ENCODE results near the gene BHLHA15. TPM values are rescaled to one million over a fixed set of nuclear protein-coding genes. Genes with fewer than 3 reads are reported as not detected.
A peak's percentile ranks its signal among the peaks of the same experiment; 100 is the strongest.

Gene BHLHA15
- total and polyA plus RNA-seq, 2 of the 13 experiments (the other 11 are each of a cell fraction or from before 2014, with no cell fraction given), result 1.9 to 6.1 TPM

- Histone ChIP-seq H3K4me1 (ENCODE audit: insufficient read depth, low read length) (peaks cover 31% of the 10 kb centered on the region), H3K9me3 (ENCODE audit: low read length) (no peaks in the 10 kb centered on the region), H3K27ac (ENCODE audit: extremely low read length, insufficient read depth, low read length) (peak overlapping the region; percentile 78), H3K27me3 (ENCODE audit: control insufficient read depth in 1 of 2, insufficient read depth in 2 of 2, low read length in 2 of 2) (no peaks in the 10 kb centered on the region; a peak in 1 of 5 replicates), H3K4me2 (ENCODE audit: low read depth, low read length) (peak overlapping the region; percentile 86), H3K36me3 (replicated peaks in 1 of 2; ENCODE audit: control insufficient read depth in 1 of 2, insufficient read depth in 2 of 2, low read length in 2 of 2) (no peaks in the 10 kb centered on the region; a peak in 1 of 5 replicates), H3K9ac (ENCODE audit: insufficient read depth, low read depth, low read length) (peak overlapping the region; percentile 71), H2AFZ (ENCODE audit: low read length) (peak overlapping the region; percentile 17), H4K20me1 (ENCODE audit: insufficient read depth, low read length) (no peaks in the 10 kb centered on the region), H3K4me3 (replicated peaks in 1 of 3; ENCODE audit: insufficient read depth in 1 of 3, low read depth in 2 of 3, low read length in 3 of 3) (peak overlapping the region; percentile 66 to 100 (median 88)), H3K79me2 (ENCODE audit: insufficient read depth, low read length) (peaks cover 21% of the 10 kb centered on the region)
- DNase-seq (ENCODE audit: low spot score), result no peak
- BruUV-seq (replicated peaks), result no TSS peak
- FAIRE-seq, result no peak
- in situ Hi-C loops (cut with HindIII; ENCODE audit: extremely low pct_ligation_motif_present, low pct_unique_long_range_greater_than_20kb), result no loop called here
- POLR2A ChIA-PET, result interaction anchor here (0.9 to 1.8 kb wide), 3 partner anchors 11 to 149 kb away, joined by 3 to 6 read pairs (median 3); no protein-coding TSS in a partner anchor
- CTCF ChIA-PET (ENCODE audit: low intra/inter-chr PET ratio, low total read pairs), result no interaction called here
- TF ChIP-seq ZXDC (CRISPR knock-in tag; IDR thresholded peaks at IDR 0.05) (no peak), ZNF3 (CRISPR knock-in tag; IDR thresholded peaks at IDR 0.05) (no peak), ATF4 (CRISPR knock-in tag; IDR thresholded peaks at IDR 0.05) (0 out of 4 replicates have a peak, but pooled peaks of 1 of the 2 experiments have one; percentile 4), MED1 (CRISPR knock-in tag; IDR thresholded peaks at IDR 0.05) (0 out of 2 replicates have a peak, but pooled peaks have one; percentile 3), GLI4 (CRISPR knock-in tag; IDR thresholded peaks at IDR 0.05; ENCODE audit: borderline replicate concordance) (no peak), ZNF547 (CRISPR knock-in tag; IDR thresholded peaks at IDR 0.05) (0 out of 2 replicates have a peak, but pooled peaks have one; percentile 6), KDM1A (CRISPR knock-in tag; IDR thresholded peaks at IDR 0.05) (no peak), STAT6 (CRISPR knock-in tag; IDR thresholded peaks at IDR 0.05; ENCODE audit: borderline replicate concordance) (0 out of 2 replicates have a peak, but pooled peaks have one; percentile 20), THAP9 (CRISPR knock-in tag; IDR thresholded peaks at IDR 0.05; ENCODE audit: borderline replicate concordance) (0 out of 2 replicates have a peak, but pooled peaks have one; percentile 13), ZNF18 (CRISPR knock-in tag; IDR thresholded peaks at IDR 0.05; ENCODE audit: insufficient replicate concordance) (peak; percentile 55), ZNF367 (CRISPR knock-in tag; IDR thresholded peaks at IDR 0.05; ENCODE audit: borderline replicate concordance) (no peak), ZBTB21 (CRISPR knock-in tag; IDR thresholded peaks at IDR 0.05) (no peak)
- 2% methylated on average over 9 of the region's 9 CpGs for WGBS (ENCODE audit: low lambda C conversion rate)
- intact Hi-C loops (cut with micrococcal nuclease; ENCODE audit: unreplicated experiment), result no loop called here
- peak; percentile 15 for ATAC-seq
These were observed 40.0 kb downstream of the BHLHA15 start for GRCh38 chr7:98251231-98251600.

Data from HepG2 (cell line).